Heart left ventricle (tissue), 13 donors: ENCODE data around the gene MICALL1.
A peak's percentile ranks its signal among the peaks of the same experiment; 100 is the strongest.

ENCODE experiments used
- POLR2A ChIP-seq, 2 donors: fragments of 450-650 bp; IDR thresholded peaks; one replicate each; pipeline ENCODE4 v1.6.1; 2017; ENCODE audit warnings: antibody characterized with exemption in 2 of 2, mild to moderate bottlenecking in 2 of 2, moderate library complexity in 2 of 2
- TF ChIP-seq, protein P1 (sequence below), 12 donors: fragments of 200-600 bp; sonication (generic) in 4 of 12; IDR thresholded peaks; one replicate each; pipeline versions ENCODE4 v1.5.0 to v1.8.0; 2018 to 2022; ENCODE audit warnings: antibody characterized with exemption in 12 of 12, mild to moderate bottlenecking in 5 of 12
- donor health status: ischemic (EF 13 %, LVEDD 7.1; RV severe dilation, severe dysfunction).
- donor health status: DM: no; HTN: yes; CAD: no.
- donor health status: DM: no; HTN: no; CAD: no.
- donor health status: ischemic (EF 25% LVEDD 6.9; RV normal size, moderate dysfunction).
- donor health status: ischemic (EF 25% LVEDD 5.7; RV mildly dilated, moderate dysfunction).
- donor health status: ischemic (EF 35%, LVEDD 5.7; RV mildly dilated, moderate dysfunction).
- donor health status: nonischemic (EF 11% LVEDD 7.7; RV severe dilation, severe dysfunction).
- donor health status: DM: yes; HTN: yes; CAD: no.
- donor health status: PGD.
- donor health status: ischemic (EF 29% LVEDD 5.4; RV normal size, mild dysfunction).
- donor health status: nonischemic (EF 23%, LVEDD 6.1; RV moderate dilation, normal function).

DNA sequence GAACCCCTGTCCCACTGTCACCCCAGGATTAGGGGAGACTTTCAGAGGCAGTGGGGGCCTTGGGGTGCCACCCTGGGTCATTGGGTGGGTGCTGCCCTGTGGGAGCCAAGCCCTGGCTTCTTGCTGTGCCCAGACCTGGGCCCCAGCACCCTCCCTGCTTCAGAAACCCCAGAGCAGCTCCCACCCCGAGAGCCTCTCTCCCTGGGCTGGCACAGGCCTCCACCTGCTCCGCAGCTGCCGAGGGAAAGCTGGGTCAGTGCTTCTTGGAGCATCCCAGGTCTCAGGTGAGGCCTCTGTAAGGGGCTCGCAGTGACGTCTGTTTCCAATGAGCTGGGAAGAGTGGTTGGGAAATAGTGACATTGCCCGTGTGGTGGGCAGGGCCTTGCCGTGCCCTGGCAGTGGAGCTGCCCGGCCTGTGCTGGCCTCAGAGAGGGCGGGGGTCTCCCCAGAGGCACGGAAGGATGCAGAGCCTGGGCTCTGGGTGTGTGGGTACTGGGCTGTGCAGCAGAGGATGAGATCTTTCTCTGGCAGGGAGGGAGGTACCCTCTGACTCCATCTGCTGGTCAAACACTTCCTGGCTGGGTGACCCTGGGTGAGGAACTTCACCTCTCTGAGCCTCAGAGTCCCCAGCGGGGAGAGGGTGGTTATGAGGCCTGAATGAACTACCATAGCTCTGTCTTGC is 24.3 kb downstream of the MICALL1 start:
- TF ChIP-seq, protein P1, sequence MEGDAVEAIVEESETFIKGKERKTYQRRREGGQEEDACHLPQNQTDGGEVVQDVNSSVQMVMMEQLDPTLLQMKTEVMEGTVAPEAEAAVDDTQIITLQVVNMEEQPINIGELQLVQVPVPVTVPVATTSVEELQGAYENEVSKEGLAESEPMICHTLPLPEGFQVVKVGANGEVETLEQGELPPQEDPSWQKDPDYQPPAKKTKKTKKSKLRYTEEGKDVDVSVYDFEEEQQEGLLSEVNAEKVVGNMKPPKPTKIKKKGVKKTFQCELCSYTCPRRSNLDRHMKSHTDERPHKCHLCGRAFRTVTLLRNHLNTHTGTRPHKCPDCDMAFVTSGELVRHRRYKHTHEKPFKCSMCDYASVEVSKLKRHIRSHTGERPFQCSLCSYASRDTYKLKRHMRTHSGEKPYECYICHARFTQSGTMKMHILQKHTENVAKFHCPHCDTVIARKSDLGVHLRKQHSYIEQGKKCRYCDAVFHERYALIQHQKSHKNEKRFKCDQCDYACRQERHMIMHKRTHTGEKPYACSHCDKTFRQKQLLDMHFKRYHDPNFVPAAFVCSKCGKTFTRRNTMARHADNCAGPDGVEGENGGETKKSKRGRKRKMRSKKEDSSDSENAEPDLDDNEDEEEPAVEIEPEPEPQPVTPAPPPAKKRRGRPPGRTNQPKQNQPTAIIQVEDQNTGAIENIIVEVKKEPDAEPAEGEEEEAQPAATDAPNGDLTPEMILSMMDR (IDR thresholded peaks at IDR 0.05) = peak in 10 of 12 donors; percentile 17 to 50 (median 32)
- no peak for TF ChIP-seq POLR2A (IDR thresholded peaks at IDR 0.05)
